HepG2 (cell line): ENCODE data around the gene NELL2. TPM values are rescaled to one million over a fixed set of nuclear protein-coding genes. Genes with fewer than 3 reads are reported as not detected.

Experiments
- ATAC-seq: fragments of 200-7000 bp; cut with Tn5 transposase; 3 replicates; pipeline ENCODE4 v1.9.1; 2020; ENCODE audit warnings: mild to moderate bottlenecking, moderate library complexity
- BruUV-seq: library from RNA; stranded (reverse); fragments of 400-500 nt; replicated peaks from 2 replicates; lab custom pipeline; 2021; lab: Mats Ljungman, UMichigan
- CTCF ChIA-PET: fragments of 300-600 bp; formaldehyde crosslinking; extraction: SDS; loops from one replicate; lab custom pipeline; 2021; ENCODE audit warnings: low total read pairs, inconsistent platforms, low intra/inter-chr PET ratio; lab: Yijun Ruan, JAX
- POLR2A ChIA-PET: fragments of 350-600 bp; sonication (Branson Sonifier 250); formaldehyde crosslinking; loops from one replicate; lab custom pipeline; 2020; ENCODE audit warnings: antibody characterized with exemption, inconsistent platforms; lab: Yijun Ruan, JAX
- DNase-seq: peaks from one replicate; pipeline ENCODE4 v3.0.0-alpha.2; 2015; ENCODE audit warnings: low spot score
- FAIRE-seq: peaks from 3 replicates; lab custom pipeline; 2011; peaks lifted over from hg19 to GRCh38; lab: Jason Lieb, UNC
- H2AFZ ChIP-seq: one replicate; pipeline ENCODE4 v1.6.1; 2011; ENCODE audit warnings: low read length, inconsistent platforms
- H3K27ac ChIP-seq: fragments of 300-600 bp; 3 replicates; pipeline ENCODE4 v1.8.0; 2011; ENCODE audit warnings: mixed run types, mild to moderate bottlenecking, mixed read lengths, low read length, inconsistent platforms; ENCODE audit not compliant: insufficient read depth; ENCODE audit errors: extremely low read length
- H3K27me3 ChIP-seq, 2 experiments: fragments of 200-600 bp in 1 of 2; 2 replicates in 1 of 2; 3 replicates in 1 of 2; pipeline versions ENCODE4 v1.6.0 to v1.8.0; 2011; ENCODE audit warnings: low read length in 2 of 2, mild to moderate bottlenecking in 2 of 2, moderate library complexity in 2 of 2, inconsistent platforms in 1 of 2; ENCODE audit not compliant: insufficient read depth in 2 of 2, control insufficient read depth in 1 of 2
- H3K36me3 ChIP-seq, 2 experiments: fragments of 200-600 bp in 1 of 2; replicated peaks in 1 of 2; 2 replicates in 1 of 2; 3 replicates in 1 of 2; pipeline versions ENCODE4 v1.5.1 to v1.8.0; 2011; ENCODE audit warnings: low read length in 2 of 2, inconsistent platforms in 1 of 2; ENCODE audit not compliant: insufficient read depth in 2 of 2, control insufficient read depth in 1 of 2
- H3K4me1 ChIP-seq: 2 replicates; pipeline ENCODE4 v1.5.1; 2012; ENCODE audit warnings: low read length, inconsistent platforms; ENCODE audit not compliant: insufficient read depth
- H3K4me2 ChIP-seq: 2 replicates; pipeline ENCODE4 v1.6.0; 2011; ENCODE audit warnings: low read depth, low read length, inconsistent platforms
- H3K4me3 ChIP-seq, 3 experiments: fragments of 200-600 bp in 1 of 3; sonication (generic), shearing (Covaris generic) in 1 of 3; replicated peaks in 1 of 3; 2 replicates each; pipeline ENCODE4 v1.5.1; 2011 to 2016; ENCODE audit warnings: low read length in 3 of 3, inconsistent platforms in 2 of 3, low read depth in 2 of 3, mild to moderate bottlenecking in 2 of 3, control low read depth in 1 of 3, mixed read lengths in 1 of 3; ENCODE audit not compliant: insufficient read depth in 1 of 3
- H3K79me2 ChIP-seq: one replicate; pipeline ENCODE4 v1.6.1; 2011; ENCODE audit warnings: low read length, inconsistent platforms; ENCODE audit not compliant: insufficient read depth
- H3K9ac ChIP-seq: 2 replicates; pipeline ENCODE4 v1.6.0; 2011; ENCODE audit warnings: mild to moderate bottlenecking, low read depth, low read length, inconsistent platforms; ENCODE audit not compliant: insufficient read depth
- H3K9me3 ChIP-seq: 2 replicates; pipeline ENCODE4 v1.5.1; 2012; ENCODE audit warnings: mild to moderate bottlenecking, low read length
- H4K20me1 ChIP-seq: 2 replicates; pipeline ENCODE4 v1.6.0; 2011; ENCODE audit warnings: inconsistent platforms, mild to moderate bottlenecking, low read length, moderate library complexity; ENCODE audit not compliant: insufficient read depth
- E2F2 ChIP-seq: sonication (generic); formaldehyde crosslinking; IDR thresholded peaks from 2 replicates; pipeline ENCODE4 v1.4.0; 2020; ENCODE audit warnings: missing genetic modification reagents, borderline replicate concordance
- EEA1 ChIP-seq: sonication (generic); formaldehyde crosslinking; IDR thresholded peaks from 2 replicates; pipeline ENCODE4 v1.5.1; 2020; ENCODE audit warnings: mild to moderate bottlenecking, missing genetic modification reagents, borderline replicate concordance
- FOXO4 ChIP-seq: sonication (generic); formaldehyde crosslinking; conservative IDR thresholded peaks from 2 replicates; pipeline ENCODE4 v1.8.1; 2023; ENCODE audit warnings: missing genetic modification reagents
- GRHL1 ChIP-seq: sonication (generic); formaldehyde crosslinking; conservative IDR thresholded peaks from 2 replicates; pipeline ENCODE4 v1.8.0; 2022; ENCODE audit warnings: missing genetic modification reagents
- IKZF1 ChIP-seq: fragments of 450-650 bp; IDR thresholded peaks from 2 replicates; pipeline ENCODE4 v1.7.1; 2016
- LRRFIP1 ChIP-seq: sonication (generic); formaldehyde crosslinking; conservative IDR thresholded peaks from 2 replicates; pipeline ENCODE4 v1.4.0; 2020; ENCODE audit warnings: missing genetic modification reagents
- NAIF1 ChIP-seq: sonication (generic); formaldehyde crosslinking; IDR thresholded peaks from 2 replicates; pipeline ENCODE4 v1.5.0; 2020; ENCODE audit warnings: mild to moderate bottlenecking, missing genetic modification reagents, borderline replicate concordance
- PBX2 ChIP-seq: IDR thresholded peaks from 2 replicates; pipeline ENCODE4 v1.6.1; 2016; ENCODE audit warnings: control low read depth
- POLR2AphosphoS2 ChIP-seq: IDR thresholded peaks from 2 replicates; pipeline ENCODE4 v1.6.1; 2011; ENCODE audit warnings: low read depth, low read length, improper control_type of control experiment
- TBL1XR1 ChIP-seq: fragments of 150-350 bp; IDR thresholded peaks from 2 replicates; pipeline ENCODE4 v1.6.1; 2014; ENCODE audit warnings: borderline replicate concordance, low read length; ENCODE audit not compliant: partially characterized antibody
- ZNF12 ChIP-seq: sonication (generic); formaldehyde crosslinking; IDR thresholded peaks from 2 replicates; pipeline ENCODE4 v1.5.0; 2020; ENCODE audit warnings: missing genetic modification reagents
- ZNF430 ChIP-seq: sonication (generic); formaldehyde crosslinking; IDR thresholded peaks from 2 replicates; pipeline ENCODE4 v1.9.0; 2021; ENCODE audit warnings: mild to moderate bottlenecking, missing genetic modification reagents
- ZNF556 ChIP-seq: sonication (generic); formaldehyde crosslinking; IDR thresholded peaks from 2 replicates; pipeline ENCODE4 v1.4.0; 2020; ENCODE audit warnings: mild to moderate bottlenecking, missing genetic modification reagents, borderline replicate concordance
- ZSCAN22 ChIP-seq: sonication (generic); formaldehyde crosslinking; IDR thresholded peaks from 2 replicates; pipeline ENCODE4 v1.4.0; 2020; ENCODE audit warnings: mild to moderate bottlenecking, missing genetic modification reagents
- ZSCAN25 ChIP-seq: sonication (generic); formaldehyde crosslinking; IDR thresholded peaks from 2 replicates; pipeline ENCODE4 v1.8.0; 2022; ENCODE audit warnings: mild to moderate bottlenecking, missing genetic modification reagents
- WGBS: methylation state at CpG from one replicate; pipeline ENCODE4 v1.1.6; 2017; ENCODE audit warnings: low lambda C conversion rate; 5-methylcytosine and 5-hydroxymethylcytosine counted together
- in situ Hi-C: cut with HindIII; loops from 2 replicates; pipeline ENCODE4 v1.10.0; 2017; ENCODE audit warnings: low pct_unique_long_range_greater_than_20kb; ENCODE audit not compliant: extremely low pct_ligation_motif_present
- intact Hi-C: fragments of 100-400 bp; cut with micrococcal nuclease; formaldehyde crosslinking; loops from one replicate; pipeline ENCODE4 v1.10.0; 2022; ENCODE audit not compliant: unreplicated experiment
- polyA plus RNA-seq, 8 experiments: library from polyadenylated mRNA; depleted of rRNA in 3 of 8; stranded (reverse) in 7 of 8; unstranded in 1 of 8; fragments of >200 nt; fragmentation: Illumina TruSeq in 4 of 8; extraction: Trizol in 4 of 8; gene quantifications; 2 replicates each; pipeline versions ENCODE4 v1.2.1 to v1.2.3, GENCODE V29; 2011 to 2016; ENCODE audit warnings: low read depth in 4 of 8, missing spikeins in 1 of 8, mixed read lengths in 1 of 8; ENCODE audit not compliant: insufficient read depth in 1 of 8
- total RNA-seq, 5 experiments: library from RNA; depleted of rRNA; stranded (reverse); fragments of >200 nt; fragmentation: Illumina TruSeq; extraction: Trizol; gene quantifications; 2 replicates each; pipeline ENCODE4 v1.2.3, GENCODE V29; 2016; ENCODE audit warnings: low read depth in 1 of 5

The NELL2 gene
- total and polyA plus RNA-seq, 2 of the 13 experiments (the other 11 are each of a cell fraction or from before 2014, with no cell fraction given): 0.11 TPM; not detected in 1

GRCh38 chr12:44628180-44628579 is 247.9 kb downstream of the NELL2 start:
- Histone ChIP-seq H3K9ac (no peak overlapping the region), H3K27ac (no peak overlapping the region), H3K79me2 (no peaks in the 10 kb centered on the region), H3K9me3 (no peaks in the 10 kb centered on the region), H3K4me2 (no peak overlapping the region), H3K27me3 (no peaks in the 10 kb centered on the region), H3K4me1 (no peaks in the 10 kb centered on the region), H3K4me3 (no peak overlapping the region)
- DNase-seq (no peak), FAIRE-seq (no peak)
- CTCF ChIA-PET: no interaction called here
- in situ Hi-C loops: no loop called here
- BruUV-seq: no TSS peak
- TF ChIP-seq FOXO4 (no peak), TBL1XR1 (no peak), E2F2 (no peak), GRHL1 (CRISPR knock-in tag) (no peak), IKZF1 (no peak), ZSCAN25 (CRISPR knock-in tag) (no peak), POLR2AphosphoS2 (no peak), PBX2 (CRISPR knock-in tag) (no peak), NAIF1 (CRISPR knock-in tag) (no peak), ZNF430 (CRISPR knock-in tag) (no peak), LRRFIP1 (no peak), ZSCAN22 (no peak), EEA1 (CRISPR knock-in tag) (no peak), ZNF12 (CRISPR knock-in tag) (no peak), ZNF556 (CRISPR knock-in tag) (no peak)
- TF ChIP-seq, all 625 proteins: peak for 0
- POLR2A ChIA-PET: no interaction called here
- no peak for ATAC-seq
- H4K20me1 ChIP-seq: no peaks in the 10 kb centered on the region
- H3K36me3 ChIP-seq: no peaks in the 10 kb centered on the region
- no peak overlapping the region for H2AFZ ChIP-seq
- WGBS: 0% methylated on average over 1 of the region's 1 CpG
- intact Hi-C loops: no loop called here
